Forelimb muscle (tissue), 1 donor: ENCODE data around the gene SYNGR2. TPM values are rescaled to one million over a fixed set of nuclear protein-coding genes. Genes with fewer than 3 reads are reported as not detected.
"Not testable (repeated sequence)": the region's sequence is repeated elsewhere in the genome, so short reads cannot be mapped to it uniquely, and the experiment has no call there.

ENCODE experiments used
- DNase-seq: peaks from one replicate; pipeline ENCODE4 v3.0.0-alpha.2; 2013; ENCODE audit warnings: low read depth
- polyA plus RNA-seq: library from polyadenylated mRNA; unstranded; fragments of 120-200 nt; gene quantifications from one replicate; pipeline ENCODE4 v1.2.1, GENCODE V29; 2013; ENCODE audit not compliant: insufficient read length

SYNGR2 gene
- polyA plus RNA-seq, 1 donor = 105 TPM

DNA sequence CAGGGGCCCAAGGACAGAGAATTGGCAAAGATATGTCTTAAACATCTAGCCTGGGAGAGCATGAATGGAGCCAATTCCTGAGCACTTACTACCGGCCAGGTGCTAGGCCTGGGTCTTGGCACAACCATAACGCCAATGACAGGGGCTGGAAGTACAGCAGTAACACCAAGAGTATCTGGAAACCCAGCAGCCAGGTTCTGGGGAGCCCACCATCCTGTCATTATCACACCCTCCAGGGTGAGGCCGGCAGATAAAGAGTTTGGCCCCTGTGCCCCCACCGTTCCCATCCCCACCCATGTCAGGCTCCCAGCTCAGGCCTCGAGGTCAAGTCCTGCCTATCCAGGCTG, 38.3 kb upstream of the SYNGR2 start:
- no peak for DNase-seq

GRCh38 chr17:78130437-78131101, 37.8 kb upstream of the SYNGR2 start, which contains the start of gene TMC8:
TSS of gene TMC8 (plus strand) at chr17:78130771. CDS start at chr17:78131589, 818 bp downstream.
- DNase-seq = no peak

DNA sequence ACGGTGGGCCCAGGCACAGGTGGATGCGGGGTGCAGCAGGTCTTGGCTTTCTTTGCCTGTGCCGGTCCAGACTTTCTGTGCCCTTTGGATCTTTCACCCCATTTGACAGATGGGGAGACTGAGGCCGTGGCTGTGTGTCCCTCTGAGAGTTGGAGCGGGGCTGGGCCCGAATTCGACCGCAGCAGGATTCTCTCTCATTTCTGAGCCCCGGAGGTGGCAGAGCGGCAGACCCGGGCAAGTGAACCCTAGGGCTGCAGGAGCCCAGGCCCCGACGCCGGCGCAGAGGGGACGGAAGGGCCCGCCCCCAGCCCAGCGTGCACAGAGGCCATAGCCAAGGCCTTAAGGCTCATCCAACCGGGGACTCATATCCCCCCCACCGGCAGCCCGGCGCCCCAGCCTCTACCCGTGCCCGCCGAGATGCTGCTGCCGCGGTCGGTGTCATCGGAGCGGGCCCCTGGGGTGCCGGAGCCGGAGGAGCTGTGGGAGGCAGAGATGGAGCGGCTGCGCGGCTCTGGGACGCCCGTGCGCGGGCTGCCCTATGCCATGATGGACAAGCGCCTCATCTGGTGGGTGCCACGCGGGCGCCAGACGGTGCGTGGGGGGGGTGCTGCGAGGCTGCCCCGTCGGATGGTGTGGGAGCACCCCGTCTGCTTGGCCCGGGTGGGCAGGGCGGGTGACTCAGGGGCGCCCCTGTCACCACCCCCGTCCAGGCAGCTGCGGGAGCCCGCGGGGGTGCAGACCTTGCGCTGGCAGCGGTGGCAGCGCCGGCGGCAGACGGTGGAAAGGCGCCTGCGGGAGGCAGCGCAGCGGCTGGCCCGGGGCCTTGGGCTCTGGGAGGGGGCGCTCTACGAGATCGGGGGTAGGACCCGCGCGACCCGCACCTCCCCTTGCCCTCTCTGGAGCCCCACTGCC, 37.0 kb upstream of the SYNGR2 start:
- DNase-seq = no peak

GRCh38 chr17:78132084-78132676, 36.2 kb upstream of the SYNGR2 start:
- no peak for DNase-seq

GRCh38 chr17:78132767-78133178, 35.6 kb upstream of the SYNGR2 start:
- no peak for DNase-seq

GRCh38 chr17:78133179-78133951, 35.0 kb upstream of the SYNGR2 start:
- no peak for DNase-seq

- no peak for DNase-seq
Measured at GRCh38 chr17:78133971-78134898, 34.1 kb upstream of the SYNGR2 start.

DNA sequence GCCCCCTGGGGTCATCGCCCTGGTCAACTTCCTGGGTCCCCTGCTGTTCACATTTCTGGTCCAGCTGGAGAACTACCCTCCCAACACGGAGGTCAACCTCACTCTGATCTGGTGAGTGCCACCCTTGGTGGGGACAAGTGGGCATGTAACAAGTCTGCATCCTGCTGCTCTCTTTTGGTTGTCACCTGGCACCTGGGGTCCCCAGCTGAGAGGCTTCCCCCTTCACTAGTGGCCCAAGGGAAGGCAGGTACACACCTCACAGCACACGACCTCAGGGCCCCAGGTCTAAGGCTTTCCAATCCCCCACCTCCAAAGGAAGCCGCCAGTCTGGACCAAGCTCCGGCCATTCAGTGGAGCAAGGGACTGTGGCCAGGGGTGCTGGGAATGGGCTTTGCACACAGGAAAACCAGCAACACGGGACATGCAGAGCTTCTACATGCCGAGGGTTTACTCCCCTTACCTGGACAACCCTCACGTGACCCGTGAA, 33.4 kb upstream of the SYNGR2 start:
- DNase-seq = no peak

- DNase-seq = no peak
Measured at GRCh38 chr17:78135858-78136500, 32.4 kb upstream of the SYNGR2 start.

DNA sequence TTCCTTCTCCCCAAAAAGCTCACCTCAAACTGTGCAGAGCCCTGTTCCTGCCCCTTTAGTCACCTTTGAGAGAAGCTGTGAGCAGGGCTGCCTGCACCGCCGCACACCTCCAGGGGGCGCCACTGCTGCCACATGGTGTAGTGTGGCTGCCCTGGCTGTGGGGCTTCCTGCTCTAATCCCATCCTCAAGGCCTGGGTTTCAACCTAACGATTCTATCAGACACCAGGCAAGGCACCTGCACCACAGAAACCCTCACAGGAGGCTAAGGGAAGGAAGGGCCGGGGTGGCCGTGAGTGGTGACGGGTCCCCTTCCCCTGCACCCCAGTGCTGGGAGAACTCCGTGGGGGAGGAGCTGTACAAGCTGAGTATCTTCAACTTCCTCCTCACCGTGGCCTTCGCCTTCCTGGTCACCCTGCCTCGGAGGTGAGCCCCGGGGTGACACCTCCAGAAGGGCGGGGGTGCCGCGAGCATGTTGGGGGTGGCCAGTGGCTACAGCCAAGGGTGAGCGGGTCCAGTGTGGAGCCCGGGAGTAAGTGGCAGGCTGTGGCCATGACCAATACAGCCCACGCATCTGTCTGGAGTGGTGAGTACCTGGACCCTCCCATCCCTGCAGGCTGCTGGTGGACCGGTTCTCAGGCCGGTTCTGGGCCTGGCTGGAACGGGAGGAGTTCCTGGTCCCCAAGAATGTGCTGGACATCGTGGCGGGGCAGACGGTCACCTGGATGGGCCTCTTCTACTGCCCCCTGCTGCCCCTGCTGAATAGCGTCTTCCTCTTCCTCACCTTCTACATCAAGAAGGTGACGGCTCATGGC, 30.8 kb upstream of the SYNGR2 start:
- DNase-seq = no peak

GRCh38 chr17:78138204-78139060, 29.9 kb upstream of the SYNGR2 start:
- no peak for DNase-seq

GRCh38 chr17:78139861-78140168, 28.6 kb upstream of the SYNGR2 start:
- not testable (repeated sequence) for DNase-seq

- no peak for DNase-seq
Measured at GRCh38 chr17:78140169-78141051, 28.0 kb upstream of the SYNGR2 start.

GRCh38 chr17:78141437-78142118, 26.8 kb upstream of the SYNGR2 start:
- DNase-seq = no peak

- DNase-seq = no peak
Measured at GRCh38 chr17:78142119-78142861, 26.1 kb upstream of the SYNGR2 start.
